ENCODE results near the gene KCNIP4.

DNA sequence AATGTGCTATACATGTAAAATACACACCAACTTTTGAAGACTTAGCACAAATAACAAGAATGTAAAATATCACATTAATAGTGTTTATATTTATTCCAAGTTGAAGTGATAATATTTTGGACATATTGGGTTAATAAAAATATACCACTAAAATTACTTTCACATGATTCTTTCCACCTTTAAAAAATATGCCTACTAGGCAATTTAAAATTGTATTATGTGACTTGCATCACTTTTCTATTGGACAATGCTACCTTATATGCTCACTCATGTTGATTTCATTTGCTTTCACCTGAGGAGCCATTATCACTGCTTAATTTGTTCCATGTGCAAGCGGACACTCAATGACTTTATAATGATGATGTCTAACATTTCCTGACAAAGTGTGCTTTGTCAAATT is 1251.8 kb downstream of the KCNIP4 start:
- no peak for TF ChIP-seq POLR2A (IDR thresholded peaks at IDR 0.05)
- no peak for TF ChIP-seq CTCF (IDR thresholded peaks at IDR 0.05 in 8 of 11, conservative IDR thresholded peaks at IDR 0.05 in 3 of 11)
- TF ChIP-seq POLR2AphosphoS5 (IDR thresholded peaks at IDR 0.05) = no peak
